Measurements from ENCODE around the gene CMSS1.

DNA sequence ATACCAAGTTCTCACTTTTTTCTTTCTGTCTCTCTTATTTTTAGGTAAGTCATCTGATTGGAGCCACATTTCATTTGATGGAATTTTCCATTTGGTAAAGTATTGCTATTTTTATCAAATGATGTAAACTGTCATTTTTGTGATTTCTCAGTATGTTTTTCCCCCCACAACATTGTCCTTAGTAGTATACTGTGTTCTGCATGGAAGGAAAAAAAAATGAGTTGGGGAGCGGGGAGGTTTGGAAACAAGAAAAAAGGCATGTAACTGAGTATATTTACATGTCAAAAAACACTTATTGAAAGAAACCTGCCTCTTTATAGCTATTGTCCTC, 192.4 kb downstream of the CMSS1 start:
- TF ChIP-seq, protein P1, sequence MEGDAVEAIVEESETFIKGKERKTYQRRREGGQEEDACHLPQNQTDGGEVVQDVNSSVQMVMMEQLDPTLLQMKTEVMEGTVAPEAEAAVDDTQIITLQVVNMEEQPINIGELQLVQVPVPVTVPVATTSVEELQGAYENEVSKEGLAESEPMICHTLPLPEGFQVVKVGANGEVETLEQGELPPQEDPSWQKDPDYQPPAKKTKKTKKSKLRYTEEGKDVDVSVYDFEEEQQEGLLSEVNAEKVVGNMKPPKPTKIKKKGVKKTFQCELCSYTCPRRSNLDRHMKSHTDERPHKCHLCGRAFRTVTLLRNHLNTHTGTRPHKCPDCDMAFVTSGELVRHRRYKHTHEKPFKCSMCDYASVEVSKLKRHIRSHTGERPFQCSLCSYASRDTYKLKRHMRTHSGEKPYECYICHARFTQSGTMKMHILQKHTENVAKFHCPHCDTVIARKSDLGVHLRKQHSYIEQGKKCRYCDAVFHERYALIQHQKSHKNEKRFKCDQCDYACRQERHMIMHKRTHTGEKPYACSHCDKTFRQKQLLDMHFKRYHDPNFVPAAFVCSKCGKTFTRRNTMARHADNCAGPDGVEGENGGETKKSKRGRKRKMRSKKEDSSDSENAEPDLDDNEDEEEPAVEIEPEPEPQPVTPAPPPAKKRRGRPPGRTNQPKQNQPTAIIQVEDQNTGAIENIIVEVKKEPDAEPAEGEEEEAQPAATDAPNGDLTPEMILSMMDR (IDR thresholded peaks at IDR 0.05) = no peak
- TF ChIP-seq POLR2A (IDR thresholded peaks at IDR 0.05) = no peak
